Suppressor macrophage treated with lipopolysaccharide for 4 hours (primary cell): ENCODE results near the gene WDR64.
"Not testable (repeated sequence)": the region's sequence is repeated elsewhere in the genome, so short reads cannot be mapped to it uniquely, and the experiment has no call there.

Source experiments
- DNase-seq: peaks from one replicate; pipeline ENCODE4 v3.0.0-alpha.2; 2020

The WDR64 gene

GRCh38 chr1:241702442-241703373 is 50.6 kb downstream of the WDR64 start:
- no peak for DNase-seq

GRCh38 chr1:241703739-241704138 is 51.7 kb downstream of the WDR64 start:
- not testable (repeated sequence) for DNase-seq

- DNase-seq: no peak
Observed at GRCh38 chr1:241706257-241706656, 54.2 kb downstream of the WDR64 start.

- no peak for DNase-seq
Observed at GRCh38 chr1:241706967-241707366, 54.9 kb downstream of the WDR64 start.

GRCh38 chr1:241707442-241707841 is 55.4 kb downstream of the WDR64 start:
- DNase-seq: no peak

- no peak for DNase-seq
Observed at GRCh38 chr1:241711326-241711725, 59.2 kb downstream of the WDR64 start.

GRCh38 chr1:241713316-241713715 is 61.2 kb downstream of the WDR64 start:
- no peak for DNase-seq

- no peak for DNase-seq
Observed at GRCh38 chr1:241714321-241715218, 62.5 kb downstream of the WDR64 start.

GRCh38 chr1:241715435-241715834 is 63.4 kb downstream of the WDR64 start:
- DNase-seq: no peak

- no peak for DNase-seq
Observed at GRCh38 chr1:241715956-241716355, 63.9 kb downstream of the WDR64 start.

- no peak for DNase-seq
Observed at GRCh38 chr1:241716915-241717656, 65.0 kb downstream of the WDR64 start.

GRCh38 chr1:241717975-241718374 is 65.9 kb downstream of the WDR64 start:
- no peak for DNase-seq

- no peak for DNase-seq
Observed at GRCh38 chr1:241721011-241721410, 68.9 kb downstream of the WDR64 start.

GRCh38 chr1:241722947-241723346 is 70.9 kb downstream of the WDR64 start:
- DNase-seq: no peak

- DNase-seq: no peak
Observed at GRCh38 chr1:241724741-241725356, 72.8 kb downstream of the WDR64 start.

GRCh38 chr1:241730031-241730430 is 78.0 kb downstream of the WDR64 start:
- DNase-seq: no peak

GRCh38 chr1:241733899-241734298 is 81.8 kb downstream of the WDR64 start:
- no peak for DNase-seq

- no peak for DNase-seq
Observed at GRCh38 chr1:241734533-241734932, 82.5 kb downstream of the WDR64 start.

- DNase-seq: not testable (repeated sequence)
Observed at GRCh38 chr1:241735493-241735926, 83.4 kb downstream of the WDR64 start.

GRCh38 chr1:241736387-241736786 is 84.3 kb downstream of the WDR64 start:
- DNase-seq: no peak

GRCh38 chr1:241738284-241739078 is 86.4 kb downstream of the WDR64 start:
- no peak for DNase-seq

- no peak for DNase-seq
Observed at GRCh38 chr1:241742084-241742483, 90.0 kb downstream of the WDR64 start.
